ENCODE measurements around the gene BCORL1. TPM values are rescaled to one million over a fixed set of nuclear protein-coding genes. Genes with fewer than 3 reads are reported as not detected.

The BCORL1 gene, protein sequence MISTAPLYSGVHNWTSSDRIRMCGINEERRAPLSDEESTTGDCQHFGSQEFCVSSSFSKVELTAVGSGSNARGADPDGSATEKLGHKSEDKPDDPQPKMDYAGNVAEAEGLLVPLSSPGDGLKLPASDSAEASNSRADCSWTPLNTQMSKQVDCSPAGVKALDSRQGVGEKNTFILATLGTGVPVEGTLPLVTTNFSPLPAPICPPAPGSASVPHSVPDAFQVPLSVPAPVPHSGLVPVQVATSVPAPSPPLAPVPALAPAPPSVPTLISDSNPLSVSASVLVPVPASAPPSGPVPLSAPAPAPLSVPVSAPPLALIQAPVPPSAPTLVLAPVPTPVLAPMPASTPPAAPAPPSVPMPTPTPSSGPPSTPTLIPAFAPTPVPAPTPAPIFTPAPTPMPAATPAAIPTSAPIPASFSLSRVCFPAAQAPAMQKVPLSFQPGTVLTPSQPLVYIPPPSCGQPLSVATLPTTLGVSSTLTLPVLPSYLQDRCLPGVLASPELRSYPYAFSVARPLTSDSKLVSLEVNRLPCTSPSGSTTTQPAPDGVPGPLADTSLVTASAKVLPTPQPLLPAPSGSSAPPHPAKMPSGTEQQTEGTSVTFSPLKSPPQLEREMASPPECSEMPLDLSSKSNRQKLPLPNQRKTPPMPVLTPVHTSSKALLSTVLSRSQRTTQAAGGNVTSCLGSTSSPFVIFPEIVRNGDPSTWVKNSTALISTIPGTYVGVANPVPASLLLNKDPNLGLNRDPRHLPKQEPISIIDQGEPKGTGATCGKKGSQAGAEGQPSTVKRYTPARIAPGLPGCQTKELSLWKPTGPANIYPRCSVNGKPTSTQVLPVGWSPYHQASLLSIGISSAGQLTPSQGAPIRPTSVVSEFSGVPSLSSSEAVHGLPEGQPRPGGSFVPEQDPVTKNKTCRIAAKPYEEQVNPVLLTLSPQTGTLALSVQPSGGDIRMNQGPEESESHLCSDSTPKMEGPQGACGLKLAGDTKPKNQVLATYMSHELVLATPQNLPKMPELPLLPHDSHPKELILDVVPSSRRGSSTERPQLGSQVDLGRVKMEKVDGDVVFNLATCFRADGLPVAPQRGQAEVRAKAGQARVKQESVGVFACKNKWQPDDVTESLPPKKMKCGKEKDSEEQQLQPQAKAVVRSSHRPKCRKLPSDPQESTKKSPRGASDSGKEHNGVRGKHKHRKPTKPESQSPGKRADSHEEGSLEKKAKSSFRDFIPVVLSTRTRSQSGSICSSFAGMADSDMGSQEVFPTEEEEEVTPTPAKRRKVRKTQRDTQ (N-terminal part only)
- 1.3 and 2.6 TPM in 2 replicates for total RNA-seq

DNA sequence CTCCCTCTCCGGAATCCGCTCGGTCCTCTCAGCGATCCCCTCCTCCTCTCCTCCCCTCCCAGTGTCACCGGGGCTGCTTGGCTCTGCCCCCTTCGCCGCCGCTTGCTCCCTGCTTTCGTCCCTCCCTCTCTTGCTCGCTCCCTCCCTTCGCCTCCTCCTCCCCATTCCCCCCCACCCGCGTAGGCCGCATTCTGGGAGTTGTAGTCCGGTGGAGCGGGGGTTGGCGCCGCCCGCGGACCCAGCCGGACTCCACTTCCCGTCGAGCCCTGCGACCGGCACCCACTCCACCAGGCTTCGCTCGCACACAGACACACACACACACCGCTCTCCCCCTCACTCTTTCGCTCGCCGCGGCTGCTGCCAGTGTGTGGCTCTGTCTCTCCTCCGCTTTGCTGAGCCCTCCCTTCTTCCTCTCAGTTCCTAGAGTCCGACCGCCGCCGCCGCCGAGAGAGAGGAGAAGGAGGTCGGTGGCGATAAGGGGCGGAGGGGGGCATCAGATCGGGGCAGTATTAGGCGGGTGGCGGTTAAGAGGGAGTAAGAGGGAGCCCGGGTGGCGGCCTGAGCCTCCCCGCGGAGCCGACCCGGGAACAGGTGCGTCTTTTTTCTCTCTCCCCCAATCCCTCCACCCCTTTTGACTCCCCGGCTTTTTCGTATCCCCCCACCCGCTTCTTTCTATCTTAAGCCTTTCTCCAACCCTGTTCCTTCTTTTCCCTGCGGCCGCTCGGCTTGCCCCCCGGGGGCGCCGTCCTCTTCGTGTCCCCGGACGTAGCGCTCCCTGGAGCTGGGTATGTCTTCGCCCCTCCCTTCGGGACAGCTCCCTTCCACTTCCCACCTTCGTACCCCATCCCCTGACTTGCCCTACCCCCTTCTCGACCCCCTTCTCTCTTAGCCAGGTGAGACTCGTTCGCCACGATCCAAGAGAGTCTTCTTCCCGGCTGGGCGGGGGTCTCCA, at the start of gene BCORL1:
BCORL1 (plus strand) TSS at position 336 of the 952 bp plus-strand sequence. CDS start 22,597 bp downstream, outside the sequence.
- peak within 1 kb of the TSS; percentile 70 for H3K4me3 ChIP-seq (ENCODE audit: low read depth, low read length)
- DNase-seq (ENCODE audit: low read depth), result peak; percentile 93
- TF ChIP-seq, protein P1, sequence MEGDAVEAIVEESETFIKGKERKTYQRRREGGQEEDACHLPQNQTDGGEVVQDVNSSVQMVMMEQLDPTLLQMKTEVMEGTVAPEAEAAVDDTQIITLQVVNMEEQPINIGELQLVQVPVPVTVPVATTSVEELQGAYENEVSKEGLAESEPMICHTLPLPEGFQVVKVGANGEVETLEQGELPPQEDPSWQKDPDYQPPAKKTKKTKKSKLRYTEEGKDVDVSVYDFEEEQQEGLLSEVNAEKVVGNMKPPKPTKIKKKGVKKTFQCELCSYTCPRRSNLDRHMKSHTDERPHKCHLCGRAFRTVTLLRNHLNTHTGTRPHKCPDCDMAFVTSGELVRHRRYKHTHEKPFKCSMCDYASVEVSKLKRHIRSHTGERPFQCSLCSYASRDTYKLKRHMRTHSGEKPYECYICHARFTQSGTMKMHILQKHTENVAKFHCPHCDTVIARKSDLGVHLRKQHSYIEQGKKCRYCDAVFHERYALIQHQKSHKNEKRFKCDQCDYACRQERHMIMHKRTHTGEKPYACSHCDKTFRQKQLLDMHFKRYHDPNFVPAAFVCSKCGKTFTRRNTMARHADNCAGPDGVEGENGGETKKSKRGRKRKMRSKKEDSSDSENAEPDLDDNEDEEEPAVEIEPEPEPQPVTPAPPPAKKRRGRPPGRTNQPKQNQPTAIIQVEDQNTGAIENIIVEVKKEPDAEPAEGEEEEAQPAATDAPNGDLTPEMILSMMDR (IDR thresholded peaks at IDR 0.05; ENCODE audit: insufficient read depth, low read depth, low read length), result no peak

DNA sequence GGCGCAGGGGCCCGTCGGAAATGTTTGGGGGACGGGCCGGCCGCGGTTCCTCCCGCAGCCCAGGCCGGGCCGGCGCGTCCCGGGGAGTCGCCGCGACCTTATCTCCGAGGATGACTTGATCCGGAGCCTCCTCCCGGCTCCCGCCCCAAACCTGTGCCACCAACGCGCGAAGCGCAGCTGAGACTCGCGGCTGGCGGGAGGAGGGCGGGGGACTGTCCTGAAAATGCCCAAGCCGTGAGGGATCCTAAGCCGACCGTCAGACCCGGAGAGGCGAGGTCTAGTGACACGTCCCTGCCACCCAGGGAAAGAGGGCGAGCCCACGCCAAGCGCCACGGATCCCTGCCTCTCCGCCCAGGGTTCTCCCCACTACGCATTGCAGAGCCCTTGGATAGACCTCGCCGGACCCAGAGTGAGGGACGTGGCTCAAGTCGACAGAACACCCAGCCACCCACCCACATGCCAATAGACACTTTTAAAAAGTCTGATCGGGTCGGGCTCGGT, 49.6 kb upstream of the BCORL1 start:
- H3K4me3 ChIP-seq (ENCODE audit: low read depth, low read length), result peak overlapping the region; percentile 42
- TF ChIP-seq, protein P1 (IDR thresholded peaks at IDR 0.05; ENCODE audit: insufficient read depth, low read depth, low read length), result no peak
- DNase-seq (ENCODE audit: low read depth), result peak; percentile 5

DNA sequence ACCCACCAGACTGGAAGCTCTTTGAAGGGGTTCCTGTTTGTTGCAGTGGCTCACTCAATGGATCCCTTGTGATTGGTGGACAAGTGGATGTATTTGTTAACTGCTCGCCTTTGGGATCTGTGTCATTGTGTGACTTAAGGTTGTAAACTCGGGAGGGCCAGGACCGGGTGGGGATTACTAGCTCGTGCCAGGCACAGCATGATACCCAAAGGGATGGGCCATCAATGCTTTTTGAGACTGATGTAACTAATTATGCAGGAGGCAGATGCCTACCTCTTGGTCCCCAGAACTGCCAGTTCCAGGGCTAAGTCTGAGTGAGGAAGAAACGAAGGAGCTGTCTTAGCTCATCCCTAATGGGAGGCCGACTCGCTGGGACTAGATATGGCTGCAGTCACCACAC, 48.7 kb upstream of the BCORL1 start:
- no peak for DNase-seq (ENCODE audit: low read depth)
- TF ChIP-seq, protein P1 (IDR thresholded peaks at IDR 0.05; ENCODE audit: insufficient read depth, low read depth, low read length), result no peak
- no peak overlapping the region for H3K4me3 ChIP-seq (ENCODE audit: low read depth, low read length)

DNA sequence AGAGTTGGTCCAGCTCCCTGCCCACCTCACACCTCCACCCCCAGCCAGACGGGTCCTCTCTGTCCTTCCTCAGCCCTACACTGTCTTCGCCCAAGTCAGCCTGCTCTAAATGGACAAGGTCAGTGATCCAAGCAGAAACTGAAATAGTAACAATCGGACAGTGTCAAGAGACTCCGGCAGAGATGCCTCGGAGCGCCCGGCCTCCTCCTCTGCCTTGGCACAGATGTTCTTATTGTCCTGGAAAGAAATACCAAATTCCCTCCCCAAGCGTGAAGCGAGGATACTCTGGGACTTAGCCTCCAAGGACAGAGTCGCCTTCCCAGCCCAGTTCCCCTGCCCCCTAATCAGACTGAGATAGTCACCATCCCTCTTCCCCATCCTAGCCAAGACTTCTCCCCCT, 48.0 kb upstream of the BCORL1 start:
- DNase-seq (ENCODE audit: low read depth), result no peak
- H3K4me3 ChIP-seq (ENCODE audit: low read depth, low read length), result no peak overlapping the region
- TF ChIP-seq, protein P1 (IDR thresholded peaks at IDR 0.05; ENCODE audit: insufficient read depth, low read depth, low read length), result no peak

DNA sequence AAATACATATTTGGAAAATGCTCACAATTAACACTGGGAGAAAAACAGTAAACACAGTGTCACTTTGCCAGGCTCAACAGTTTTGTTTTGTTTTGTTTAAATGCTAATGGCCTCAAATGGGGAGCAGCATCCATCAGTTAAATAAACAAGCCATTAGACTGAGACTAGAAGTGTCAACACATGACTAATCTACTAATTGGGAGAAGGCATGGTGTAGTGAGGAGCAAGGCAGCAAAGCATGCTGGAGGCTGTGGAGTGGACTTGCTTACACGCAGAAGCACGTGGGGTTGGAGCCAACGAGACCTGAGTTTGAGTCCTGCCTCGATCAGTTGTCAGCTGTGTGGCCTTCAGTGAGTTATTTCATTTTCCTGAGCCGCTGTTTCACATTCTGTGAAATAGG, 47.5 kb upstream of the BCORL1 start:
- H3K4me3 ChIP-seq (ENCODE audit: low read depth, low read length), result no peak overlapping the region
- no peak for DNase-seq (ENCODE audit: low read depth)
- TF ChIP-seq, protein P1 (IDR thresholded peaks at IDR 0.05; ENCODE audit: insufficient read depth, low read depth, low read length), result no peak

All from fibroblast of villous mesenchyme (primary cell).